CD4-positive, alpha-beta memory T cell (primary cell): ENCODE data around the gene GLB1L2. TPM values are rescaled to one million over a fixed set of nuclear protein-coding genes. Genes with fewer than 3 reads are reported as not detected.

Source experiments
- CTCF ChIA-PET: fragments of 350-600 bp; sonication (Branson Sonifier 250); formaldehyde crosslinking; loops from one replicate; lab custom pipeline; 2021; ENCODE audit warnings: inconsistent platforms; ENCODE audit not compliant: partially characterized antibody; lab: Charles Lee
- POLR2A ChIA-PET: fragments of 350-600 bp; sonication (Branson Sonifier 250); formaldehyde crosslinking; loops from one replicate; lab custom pipeline; 2021; ENCODE audit not compliant: partially characterized antibody; lab: Charles Lee
- DNase-seq, 5 donors: peaks; one replicate each; pipeline versions ENCODE4 v3.0.0 to v3.0.0-alpha.2; 2020 to 2022; ENCODE audit warnings: mixed read lengths in 1 of 5
- H3K27ac ChIP-seq: one replicate; pipeline ENCODE4 v1.7.0; 2013; ENCODE audit warnings: low read depth, low read length
- H3K27me3 ChIP-seq: 2 replicates; pipeline ENCODE4 v1.7.0; 2013; ENCODE audit warnings: mild to moderate bottlenecking, low read length, moderate library complexity; ENCODE audit not compliant: insufficient read depth
- H3K36me3 ChIP-seq: 2 replicates; pipeline ENCODE4 v1.7.0; 2013; ENCODE audit warnings: mild to moderate bottlenecking, low read length, moderate library complexity; ENCODE audit not compliant: insufficient read depth
- H3K4me1 ChIP-seq: 2 replicates; pipeline ENCODE4 v1.7.0; 2013; ENCODE audit warnings: mild to moderate bottlenecking, low read length, moderate library complexity; ENCODE audit not compliant: insufficient read depth
- H3K4me3 ChIP-seq, 2 donors: one replicate each; pipeline ENCODE4 v1.7.0; 2013; ENCODE audit warnings: low read length in 2 of 2, mild to moderate bottlenecking in 1 of 2
- H3K9me3 ChIP-seq, 2 donors: one replicate each; pipeline ENCODE4 v1.7.0; 2013; ENCODE audit warnings: low read length in 2 of 2, control low read depth in 1 of 2; ENCODE audit not compliant: control insufficient read depth in 1 of 2
- H3K27ac Mint-ChIP-seq, 7 donors: one replicate each; pipeline ENCODE4 v1.8.0; 2020 to 2021; ENCODE audit warnings: mixed read lengths in 7 of 7, mild to moderate bottlenecking in 6 of 7, inconsistent platforms in 3 of 7, moderate library complexity in 3 of 7
- H3K27me3 Mint-ChIP-seq, 2 donors: one replicate each; pipeline ENCODE4 v1.8.0; 2020 to 2021; ENCODE audit warnings: mixed read lengths in 2 of 2
- H3K36me3 Mint-ChIP-seq, 2 donors: one replicate each; pipeline ENCODE4 v1.8.0; 2020 to 2021; ENCODE audit warnings: mixed read lengths in 2 of 2, inconsistent platforms in 1 of 2, mild to moderate bottlenecking in 1 of 2
- H3K4me1 Mint-ChIP-seq, 4 donors: one replicate each; pipeline ENCODE4 v1.8.0; 2020 to 2021; ENCODE audit warnings: mixed read lengths in 4 of 4, mild to moderate bottlenecking in 1 of 4
- H3K4me3 Mint-ChIP-seq, 8 donors: one replicate each; pipeline ENCODE4 v1.8.0; 2020 to 2021; ENCODE audit warnings: mixed read lengths in 8 of 8, mild to moderate bottlenecking in 7 of 8, moderate library complexity in 6 of 8, inconsistent platforms in 3 of 8
- H3K9me3 Mint-ChIP-seq, 8 donors: one replicate each; pipeline ENCODE4 v1.8.0; 2020 to 2021; ENCODE audit warnings: mixed read lengths in 8 of 8, mild to moderate bottlenecking in 5 of 8, inconsistent platforms in 3 of 8, moderate library complexity in 1 of 8
- intact Hi-C: fragments of 100-400 bp; cut with micrococcal nuclease; formaldehyde crosslinking; loops from one replicate; pipeline ENCODE4 v1.15.1; 2023
- polyA plus RNA-seq, 2 donors: library from polyadenylated mRNA; unstranded; fragments of 300-500 nt; fragmentation: Illumina TruSeq; gene quantifications; one replicate each; pipeline ENCODE4 v1.2.3, GENCODE V29; 2021
- total RNA-seq, 2 experiments: library from RNA; stranded (reverse); gene quantifications; one replicate each; pipeline ENCODE4 v1.2.3, GENCODE V29; 2021

GLB1L2 gene
- total and polyA plus RNA-seq, 4 experiments from 2014 or later, result 0.43 to 1.5 (median 0.99) TPM

DNA sequence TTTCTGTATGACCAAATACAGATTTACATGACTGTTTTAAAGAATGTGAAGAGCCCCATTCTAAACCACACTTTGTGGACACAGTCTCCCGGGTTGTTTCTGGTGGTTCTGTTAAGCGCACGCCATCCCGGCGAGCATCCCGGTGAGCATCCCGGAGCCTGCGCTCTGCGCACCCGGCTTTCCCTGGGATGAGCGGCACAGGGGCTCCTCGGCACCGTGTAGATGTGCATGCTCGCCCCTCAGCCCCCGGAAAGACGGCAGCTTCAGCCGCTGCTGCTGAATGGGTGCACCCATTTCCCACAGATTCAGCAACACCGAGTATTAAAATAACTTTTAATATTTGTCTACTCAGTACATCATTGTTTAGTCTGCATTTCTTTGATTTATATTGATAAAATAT, 36.0 kb downstream of the GLB1L2 start:
- Histone ChIP-seq H3K4me3 (no peak overlapping the region), H3K27ac (no peak overlapping the region), H3K4me1 (no peaks in the 10 kb centered on the region), H3K27me3 (no peaks in the 10 kb centered on the region), H3K36me3 (no peaks in the 10 kb centered on the region), H3K9me3 (no peaks in the 10 kb centered on the region)
- no peaks in the 10 kb centered on the region for H3K27me3 Mint-ChIP-seq
- H3K9me3 Mint-ChIP-seq, result no peaks in the 10 kb centered on the region
- no peak for DNase-seq
- no peak overlapping the region for H3K4me3 Mint-ChIP-seq
- H3K36me3 Mint-ChIP-seq, result no peaks in the 10 kb centered on the region
- intact Hi-C loops, result no loop called here
- CTCF ChIA-PET, result no interaction called here
- POLR2A ChIA-PET, result no interaction called here
- no peaks in the 10 kb centered on the region for H3K4me1 Mint-ChIP-seq
- no peak overlapping the region for H3K27ac Mint-ChIP-seq

DNA sequence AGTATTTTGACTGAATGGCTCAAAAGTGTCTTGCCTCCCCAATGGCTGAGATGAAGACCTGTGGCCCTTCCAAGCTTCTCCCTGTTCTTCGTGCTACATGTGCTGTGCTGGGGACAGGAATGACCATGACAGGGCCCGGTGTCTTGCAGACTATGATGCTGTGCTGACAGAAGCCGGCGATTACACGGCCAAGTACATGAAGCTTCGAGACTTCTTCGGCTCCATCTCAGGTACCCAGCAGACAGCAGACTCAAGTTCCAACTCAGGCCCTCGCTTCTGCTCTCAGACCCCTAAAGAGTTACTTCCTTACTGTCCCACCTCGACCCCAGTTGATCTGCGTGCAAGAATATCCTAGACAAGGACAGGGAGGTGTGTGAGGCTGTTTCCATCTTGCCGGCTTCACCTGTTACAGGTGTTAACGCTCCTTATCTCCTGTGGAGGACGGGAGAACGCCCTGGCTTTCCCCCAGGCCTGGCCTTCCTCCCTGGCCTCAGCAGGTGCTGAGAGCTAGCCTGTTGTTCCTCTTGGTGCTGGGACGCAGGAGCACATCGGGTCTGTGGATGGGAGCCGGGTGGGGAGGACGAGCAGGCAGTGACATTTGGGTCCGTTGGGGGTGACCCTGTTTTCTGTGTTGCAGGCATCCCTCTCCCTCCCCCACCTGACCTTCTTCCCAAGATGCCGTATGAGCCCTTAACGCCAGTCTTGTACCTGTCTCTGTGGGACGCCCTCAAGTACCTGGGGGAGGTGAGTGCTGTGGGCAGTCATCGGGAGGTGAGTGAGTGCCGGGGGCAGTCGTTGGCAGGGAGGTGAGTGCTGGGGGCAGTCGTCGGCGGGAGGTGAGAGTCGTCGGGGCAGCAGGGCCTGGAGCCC, 38.1 kb downstream of the GLB1L2 start:
- no peak for DNase-seq
- H3K4me1 ChIP-seq, result no peaks in the 10 kb centered on the region
- H3K9me3 Mint-ChIP-seq, result no peaks in the 10 kb centered on the region
- POLR2A ChIA-PET, result no interaction called here
- H3K27me3 Mint-ChIP-seq, result no peaks in the 10 kb centered on the region
- intact Hi-C loops, result no loop called here
- no peak overlapping the region for H3K4me3 ChIP-seq
- no peak overlapping the region for H3K4me3 Mint-ChIP-seq
- H3K4me1 Mint-ChIP-seq, result no peaks in the 10 kb centered on the region
- no peaks in the 10 kb centered on the region for H3K27me3 ChIP-seq
- CTCF ChIA-PET, result no interaction called here
- H3K27ac Mint-ChIP-seq, result peak overlapping the region in 1 of 7 donors; percentile 69
- H3K36me3 Mint-ChIP-seq, result no peaks in the 10 kb centered on the region
- H3K36me3 ChIP-seq, result no peaks in the 10 kb centered on the region
- H3K27ac ChIP-seq, result no peak overlapping the region
- no peaks in the 10 kb centered on the region for H3K9me3 ChIP-seq

DNA sequence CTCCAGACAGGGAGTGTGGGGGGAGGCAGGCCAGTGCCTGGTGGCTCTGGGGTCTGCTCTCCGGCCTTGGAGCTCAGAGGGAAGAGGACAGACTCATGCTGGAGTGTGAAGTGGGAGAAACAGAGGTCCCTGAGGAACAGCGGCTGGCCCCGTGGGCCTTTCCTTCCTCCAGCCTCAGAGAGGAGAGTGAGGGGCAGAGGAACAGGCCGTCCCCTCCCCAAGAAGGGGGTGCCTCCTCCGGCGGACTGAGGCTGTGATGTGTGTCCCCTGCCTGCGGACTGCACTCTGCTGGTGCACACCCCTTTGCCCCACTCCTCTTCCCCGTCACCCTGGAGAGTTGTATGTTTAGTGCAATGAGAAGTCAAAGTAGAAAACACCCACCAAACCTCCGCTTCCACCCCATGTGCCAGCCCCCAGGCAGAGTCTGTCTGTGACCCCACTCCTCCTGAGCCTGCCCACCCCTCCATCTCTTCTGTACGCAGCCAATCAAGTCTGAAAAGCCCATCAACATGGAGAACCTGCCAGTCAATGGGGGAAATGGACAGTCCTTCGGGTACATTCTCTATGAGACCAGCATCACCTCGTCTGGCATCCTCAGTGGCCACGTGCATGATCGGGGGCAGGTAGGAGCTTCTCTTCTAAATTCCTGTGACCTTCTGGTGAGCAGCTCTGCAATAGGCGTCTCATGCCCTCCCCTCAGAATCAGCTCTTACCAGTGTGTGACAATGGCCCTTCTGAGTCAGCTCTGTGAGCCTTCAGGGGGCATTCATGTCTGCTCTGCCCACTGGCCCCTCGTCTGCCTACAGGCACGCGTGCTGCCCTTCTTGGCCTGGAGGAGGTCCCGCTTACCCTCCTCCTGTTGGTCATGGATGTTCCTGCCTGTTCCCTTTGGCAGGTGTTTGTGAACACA, 39.0 kb downstream of the GLB1L2 start:
- Mint-ChIP-seq H3K36me3 (no peaks in the 10 kb centered on the region), H3K4me1 (no peaks in the 10 kb centered on the region), H3K27me3 (no peaks in the 10 kb centered on the region), H3K9me3 (no peaks in the 10 kb centered on the region), H3K4me3 (no peak overlapping the region), H3K27ac (no peak overlapping the region)
- Histone ChIP-seq H3K4me3 (no peak overlapping the region), H3K36me3 (no peaks in the 10 kb centered on the region), H3K9me3 (no peaks in the 10 kb centered on the region), H3K27ac (no peak overlapping the region), H3K27me3 (no peaks in the 10 kb centered on the region), H3K4me1 (no peaks in the 10 kb centered on the region)
- CTCF ChIA-PET, result no interaction called here
- DNase-seq, result peak in 1 of 5 donors; percentile 7
- POLR2A ChIA-PET, result no interaction called here
- intact Hi-C loops, result no loop called here

DNA sequence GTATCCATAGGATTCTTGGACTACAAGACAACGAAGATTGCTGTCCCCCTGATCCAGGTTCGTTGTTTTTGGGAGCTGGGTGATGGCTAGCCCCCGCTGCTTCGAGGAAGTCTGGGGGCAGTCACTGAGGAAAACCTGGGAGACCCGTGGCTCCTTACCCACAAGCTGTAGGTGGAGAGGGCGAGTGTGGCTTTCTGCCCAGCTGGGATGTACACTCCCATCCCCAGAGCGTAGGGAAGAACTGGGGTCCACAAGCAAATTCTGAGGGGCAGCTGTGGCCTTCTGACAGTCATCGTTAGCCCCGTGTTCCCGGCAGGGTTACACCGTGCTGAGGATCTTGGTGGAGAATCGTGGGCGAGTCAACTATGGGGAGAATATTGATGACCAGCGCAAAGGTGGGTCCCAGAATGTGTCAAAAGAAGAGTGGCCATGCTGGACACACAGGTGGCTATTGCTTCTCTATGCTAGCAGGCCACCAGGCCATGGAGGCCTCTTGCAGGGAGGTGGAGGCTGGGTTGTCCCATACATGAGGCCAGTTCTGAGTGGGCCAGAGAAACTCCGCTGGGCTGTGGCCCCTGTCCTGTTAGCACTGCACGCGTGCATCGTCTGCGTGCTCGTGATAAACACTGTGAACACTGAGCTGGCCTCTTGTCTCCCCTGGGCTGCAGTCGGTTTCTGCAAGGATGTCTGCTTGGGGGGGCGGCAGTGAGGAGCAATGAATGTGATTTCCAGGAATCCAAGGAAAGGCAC, 39.8 kb downstream of the GLB1L2 start:
- no peak overlapping the region for H3K4me3 ChIP-seq
- H3K4me1 Mint-ChIP-seq, result no peaks in the 10 kb centered on the region

DNA sequence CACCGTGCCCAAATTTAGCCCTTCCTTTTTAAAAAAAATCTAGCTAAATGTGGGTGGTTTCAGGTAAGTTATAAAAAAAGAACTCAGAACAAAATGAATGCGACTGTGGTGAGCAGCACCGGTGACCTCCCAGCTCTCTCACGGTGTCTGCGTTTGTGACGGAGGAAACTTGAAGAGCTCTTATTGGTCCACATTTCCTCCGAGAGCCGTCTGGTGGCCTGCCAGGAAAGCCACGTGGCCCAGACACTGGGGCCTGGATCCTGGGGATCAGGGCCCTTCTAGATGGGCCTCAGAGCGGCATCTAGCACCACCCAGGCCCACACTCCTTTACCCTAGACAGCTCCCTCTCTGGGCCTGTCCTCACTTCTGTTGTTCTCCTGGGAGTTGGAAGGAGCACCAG, 40.7 kb downstream of the GLB1L2 start:
- Histone ChIP-seq H3K4me1 (no peaks in the 10 kb centered on the region), H3K27ac (no peak overlapping the region), H3K4me3 (no peak overlapping the region), H3K9me3 (no peaks in the 10 kb centered on the region), H3K27me3 (no peaks in the 10 kb centered on the region), H3K36me3 (no peaks in the 10 kb centered on the region)
- no peak for DNase-seq
- ChIA-PET POLR2A (no interaction called here), CTCF (interaction anchor here (0.6 kb wide), 1 partner anchor 110 kb away, joined by 3 read pairs; no protein-coding TSS in a partner anchor)
- Mint-ChIP-seq H3K27me3 (no peaks in the 10 kb centered on the region), H3K27ac (no peak overlapping the region), H3K36me3 (no peaks in the 10 kb centered on the region), H3K4me3 (no peak overlapping the region), H3K4me1 (no peaks in the 10 kb centered on the region), H3K9me3 (no peaks in the 10 kb centered on the region)
- intact Hi-C loops, result no loop called here

More for the DNA sequence above, 39.8 kb downstream of the GLB1L2 start:
- Histone ChIP-seq H3K4me1 (no peaks in the 10 kb centered on the region), H3K27ac (no peak overlapping the region), H3K9me3 (no peaks in the 10 kb centered on the region), H3K36me3 (no peaks in the 10 kb centered on the region), H3K27me3 (no peaks in the 10 kb centered on the region)
- no peaks in the 10 kb centered on the region for H3K36me3 Mint-ChIP-seq
- ChIA-PET POLR2A (no interaction called here), CTCF (no interaction called here)
- DNase-seq, result no peak
- intact Hi-C loops, result no loop called here
- no peaks in the 10 kb centered on the region for H3K9me3 Mint-ChIP-seq
- no peak overlapping the region for H3K27ac Mint-ChIP-seq
- no peaks in the 10 kb centered on the region for H3K27me3 Mint-ChIP-seq
- H3K4me3 Mint-ChIP-seq, result no peak overlapping the region

DNA sequence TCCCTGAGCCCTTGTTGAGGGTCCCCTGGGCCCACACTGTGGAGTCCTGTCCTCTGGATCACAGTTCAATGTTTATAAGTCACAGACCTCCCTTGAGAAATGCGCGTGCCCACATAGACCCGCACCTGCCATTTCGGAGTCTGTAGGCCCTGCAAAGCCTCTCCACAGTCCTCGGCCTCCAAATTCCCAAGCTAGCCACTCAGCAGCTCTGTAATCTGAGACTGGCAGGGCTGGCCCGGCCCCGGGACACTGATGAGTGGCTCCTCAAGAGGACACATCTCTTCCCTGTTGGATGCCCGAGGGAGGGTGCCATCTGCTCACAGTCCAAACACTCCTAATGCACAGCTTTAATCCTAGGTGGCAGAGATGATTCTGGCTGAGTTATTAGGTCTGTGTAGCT, 41.2 kb downstream of the GLB1L2 start:
- Histone ChIP-seq H3K36me3 (no peaks in the 10 kb centered on the region), H3K4me3 (no peak overlapping the region), H3K4me1 (no peaks in the 10 kb centered on the region), H3K27ac (no peak overlapping the region), H3K9me3 (no peaks in the 10 kb centered on the region), H3K27me3 (no peaks in the 10 kb centered on the region)
- DNase-seq, result peak in 1 of 5 donors; percentile 22
- Mint-ChIP-seq H3K36me3 (no peaks in the 10 kb centered on the region), H3K4me3 (no peak overlapping the region), H3K27ac (no peak overlapping the region), H3K27me3 (peaks cover 0 to 2% of the 10 kb centered on the region in 2 donors), H3K9me3 (no peaks in the 10 kb centered on the region), H3K4me1 (no peaks in the 10 kb centered on the region)
- intact Hi-C loops, result no loop called here
- POLR2A ChIA-PET, result no interaction called here
- CTCF ChIA-PET, result interaction anchor here (0.6 kb wide), 1 partner anchor 111 kb away, joined by 3 read pairs; no protein-coding TSS in a partner anchor
